ENCODE measurements around the gene SFMBT2.

The SFMBT2 gene

GRCh38 chr10:7159928-7160327 is 250.9 kb downstream of the SFMBT2 start:
- Histone ChIP-seq H3K9ac (ENCODE audit: low read depth, low read length) (no peak overlapping the region), H3K27me3 (ENCODE audit: control insufficient read depth, insufficient read depth, low read length) (no peaks in the 10 kb centered on the region), H3K9me3 (ENCODE audit: control insufficient read depth, insufficient read depth, low read length) (no peaks in the 10 kb centered on the region), H3K4me3 (ENCODE audit: low read depth, low read length) (no peak overlapping the region), H3K36me3 (ENCODE audit: control insufficient read depth, insufficient read depth, low read length) (no peaks in the 10 kb centered on the region), H3K4me1 (ENCODE audit: control insufficient read depth, insufficient read depth, low read length) (no peaks in the 10 kb centered on the region)

GRCh38 chr10:7159517-7159916 is 251.3 kb downstream of the SFMBT2 start:
- Histone ChIP-seq H3K9ac (ENCODE audit: low read depth, low read length) (no peak overlapping the region), H3K9me3 (ENCODE audit: control insufficient read depth, insufficient read depth, low read length) (no peaks in the 10 kb centered on the region), H3K4me3 (ENCODE audit: low read depth, low read length) (no peak overlapping the region), H3K36me3 (ENCODE audit: control insufficient read depth, insufficient read depth, low read length) (no peaks in the 10 kb centered on the region), H3K4me1 (ENCODE audit: control insufficient read depth, insufficient read depth, low read length) (no peaks in the 10 kb centered on the region), H3K27me3 (ENCODE audit: control insufficient read depth, insufficient read depth, low read length) (no peaks in the 10 kb centered on the region)

GRCh38 chr10:7157091-7157490 is 253.7 kb downstream of the SFMBT2 start:
- Histone ChIP-seq H3K9ac (ENCODE audit: low read depth, low read length) (no peak overlapping the region), H3K27me3 (ENCODE audit: control insufficient read depth, insufficient read depth, low read length) (no peaks in the 10 kb centered on the region), H3K4me1 (ENCODE audit: control insufficient read depth, insufficient read depth, low read length) (no peaks in the 10 kb centered on the region), H3K9me3 (ENCODE audit: control insufficient read depth, insufficient read depth, low read length) (no peaks in the 10 kb centered on the region), H3K36me3 (ENCODE audit: control insufficient read depth, insufficient read depth, low read length) (no peaks in the 10 kb centered on the region), H3K4me3 (ENCODE audit: low read depth, low read length) (no peak overlapping the region)

- no peak overlapping the region for H3K9ac ChIP-seq (ENCODE audit: low read depth, low read length)
- no peaks in the 10 kb centered on the region for H3K9me3 ChIP-seq (ENCODE audit: control insufficient read depth, insufficient read depth, low read length)
- H3K27me3 ChIP-seq (ENCODE audit: control insufficient read depth, insufficient read depth, low read length), result no peaks in the 10 kb centered on the region
Observed at GRCh38 chr10:7153750-7154149, 257.1 kb downstream of the SFMBT2 start.

GRCh38 chr10:7152982-7153381 is 257.9 kb downstream of the SFMBT2 start:
- no peaks in the 10 kb centered on the region for H3K36me3 ChIP-seq (ENCODE audit: control insufficient read depth, insufficient read depth, low read length)
- H3K27me3 ChIP-seq (ENCODE audit: control insufficient read depth, insufficient read depth, low read length), result no peaks in the 10 kb centered on the region
- H3K4me1 ChIP-seq (ENCODE audit: control insufficient read depth, insufficient read depth, low read length), result no peaks in the 10 kb centered on the region
- no peaks in the 10 kb centered on the region for H3K9me3 ChIP-seq (ENCODE audit: control insufficient read depth, insufficient read depth, low read length)
- no peak overlapping the region for H3K4me3 ChIP-seq (ENCODE audit: low read depth, low read length)
- no peak overlapping the region for H3K9ac ChIP-seq (ENCODE audit: low read depth, low read length)

More at GRCh38 chr10:7153750-7154149, 257.1 kb downstream of the SFMBT2 start:
- H3K36me3 ChIP-seq (ENCODE audit: control insufficient read depth, insufficient read depth, low read length), result no peaks in the 10 kb centered on the region
- H3K4me3 ChIP-seq (ENCODE audit: low read depth, low read length), result no peak overlapping the region
- no peaks in the 10 kb centered on the region for H3K4me1 ChIP-seq (ENCODE audit: control insufficient read depth, insufficient read depth, low read length)

- Histone ChIP-seq H3K36me3 (ENCODE audit: control insufficient read depth, insufficient read depth, low read length) (no peaks in the 10 kb centered on the region), H3K4me1 (ENCODE audit: control insufficient read depth, insufficient read depth, low read length) (no peaks in the 10 kb centered on the region), H3K9me3 (ENCODE audit: control insufficient read depth, insufficient read depth, low read length) (no peaks in the 10 kb centered on the region), H3K4me3 (ENCODE audit: low read depth, low read length) (no peak overlapping the region), H3K9ac (ENCODE audit: low read depth, low read length) (no peak overlapping the region), H3K27me3 (ENCODE audit: control insufficient read depth, insufficient read depth, low read length) (no peaks in the 10 kb centered on the region)
Observed at GRCh38 chr10:7152341-7152740, 258.5 kb downstream of the SFMBT2 start.

GRCh38 chr10:7151538-7151937 is 259.3 kb downstream of the SFMBT2 start:
- no peaks in the 10 kb centered on the region for H3K36me3 ChIP-seq (ENCODE audit: control insufficient read depth, insufficient read depth, low read length)
- H3K27me3 ChIP-seq (ENCODE audit: control insufficient read depth, insufficient read depth, low read length), result no peaks in the 10 kb centered on the region
- no peak overlapping the region for H3K9ac ChIP-seq (ENCODE audit: low read depth, low read length)
- H3K4me3 ChIP-seq (ENCODE audit: low read depth, low read length), result no peak overlapping the region
- H3K4me1 ChIP-seq (ENCODE audit: control insufficient read depth, insufficient read depth, low read length), result peaks cover 2% of the 10 kb centered on the region
- H3K9me3 ChIP-seq (ENCODE audit: control insufficient read depth, insufficient read depth, low read length), result no peaks in the 10 kb centered on the region

GRCh38 chr10:7150349-7150748 is 260.5 kb downstream of the SFMBT2 start:
- Histone ChIP-seq H3K4me1 (ENCODE audit: control insufficient read depth, insufficient read depth, low read length) (peaks cover 2% of the 10 kb centered on the region), H3K9ac (ENCODE audit: low read depth, low read length) (no peak overlapping the region), H3K36me3 (ENCODE audit: control insufficient read depth, insufficient read depth, low read length) (no peaks in the 10 kb centered on the region), H3K27me3 (ENCODE audit: control insufficient read depth, insufficient read depth, low read length) (no peaks in the 10 kb centered on the region), H3K4me3 (ENCODE audit: low read depth, low read length) (no peak overlapping the region), H3K9me3 (ENCODE audit: control insufficient read depth, insufficient read depth, low read length) (no peaks in the 10 kb centered on the region)

- Histone ChIP-seq H3K36me3 (ENCODE audit: control insufficient read depth, insufficient read depth, low read length) (no peaks in the 10 kb centered on the region), H3K9ac (ENCODE audit: low read depth, low read length) (no peak overlapping the region), H3K9me3 (ENCODE audit: control insufficient read depth, insufficient read depth, low read length) (no peaks in the 10 kb centered on the region), H3K4me1 (ENCODE audit: control insufficient read depth, insufficient read depth, low read length) (peaks cover 2% of the 10 kb centered on the region), H3K4me3 (ENCODE audit: low read depth, low read length) (no peak overlapping the region), H3K27me3 (ENCODE audit: control insufficient read depth, insufficient read depth, low read length) (no peaks in the 10 kb centered on the region)
Observed at GRCh38 chr10:7146189-7146588, 264.6 kb downstream of the SFMBT2 start.

- no peaks in the 10 kb centered on the region for H3K27me3 ChIP-seq (ENCODE audit: control insufficient read depth, insufficient read depth, low read length)
- H3K36me3 ChIP-seq (ENCODE audit: control insufficient read depth, insufficient read depth, low read length), result no peaks in the 10 kb centered on the region
- no peaks in the 10 kb centered on the region for H3K9me3 ChIP-seq (ENCODE audit: control insufficient read depth, insufficient read depth, low read length)
- no peak overlapping the region for H3K4me3 ChIP-seq (ENCODE audit: low read depth, low read length)
- no peak overlapping the region for H3K9ac ChIP-seq (ENCODE audit: low read depth, low read length)
- H3K4me1 ChIP-seq (ENCODE audit: control insufficient read depth, insufficient read depth, low read length), result no peaks in the 10 kb centered on the region
Observed at GRCh38 chr10:7136016-7136415, 274.8 kb downstream of the SFMBT2 start.

- no peaks in the 10 kb centered on the region for H3K27me3 ChIP-seq (ENCODE audit: control insufficient read depth, insufficient read depth, low read length)
- no peaks in the 10 kb centered on the region for H3K4me1 ChIP-seq (ENCODE audit: control insufficient read depth, insufficient read depth, low read length)
- no peak overlapping the region for H3K9ac ChIP-seq (ENCODE audit: low read depth, low read length)
- no peaks in the 10 kb centered on the region for H3K9me3 ChIP-seq (ENCODE audit: control insufficient read depth, insufficient read depth, low read length)
- H3K36me3 ChIP-seq (ENCODE audit: control insufficient read depth, insufficient read depth, low read length), result no peaks in the 10 kb centered on the region
- no peak overlapping the region for H3K4me3 ChIP-seq (ENCODE audit: low read depth, low read length)
Observed at GRCh38 chr10:7135188-7135587, 275.6 kb downstream of the SFMBT2 start.

GRCh38 chr10:7134448-7134847 is 276.4 kb downstream of the SFMBT2 start:
- Histone ChIP-seq H3K4me1 (ENCODE audit: control insufficient read depth, insufficient read depth, low read length) (no peaks in the 10 kb centered on the region), H3K27me3 (ENCODE audit: control insufficient read depth, insufficient read depth, low read length) (no peaks in the 10 kb centered on the region), H3K4me3 (ENCODE audit: low read depth, low read length) (no peak overlapping the region), H3K36me3 (ENCODE audit: control insufficient read depth, insufficient read depth, low read length) (no peaks in the 10 kb centered on the region), H3K9ac (ENCODE audit: low read depth, low read length) (no peak overlapping the region), H3K9me3 (ENCODE audit: control insufficient read depth, insufficient read depth, low read length) (no peaks in the 10 kb centered on the region)

GRCh38 chr10:7133958-7134357 is 276.9 kb downstream of the SFMBT2 start:
- Histone ChIP-seq H3K9ac (ENCODE audit: low read depth, low read length) (no peak overlapping the region), H3K36me3 (ENCODE audit: control insufficient read depth, insufficient read depth, low read length) (no peaks in the 10 kb centered on the region), H3K27me3 (ENCODE audit: control insufficient read depth, insufficient read depth, low read length) (no peaks in the 10 kb centered on the region), H3K4me1 (ENCODE audit: control insufficient read depth, insufficient read depth, low read length) (no peaks in the 10 kb centered on the region), H3K4me3 (ENCODE audit: low read depth, low read length) (no peak overlapping the region), H3K9me3 (ENCODE audit: control insufficient read depth, insufficient read depth, low read length) (no peaks in the 10 kb centered on the region)

Measured in iPS-15b (cell line).